ENCODE data around the gene INSR. TPM values are rescaled to one million over a fixed set of nuclear protein-coding genes. Genes with fewer than 3 reads are reported as not detected.

Gene INSR
- total RNA-seq, 2 experiments from 2014 or later: 0.87 to 1.0 TPM

DNA sequence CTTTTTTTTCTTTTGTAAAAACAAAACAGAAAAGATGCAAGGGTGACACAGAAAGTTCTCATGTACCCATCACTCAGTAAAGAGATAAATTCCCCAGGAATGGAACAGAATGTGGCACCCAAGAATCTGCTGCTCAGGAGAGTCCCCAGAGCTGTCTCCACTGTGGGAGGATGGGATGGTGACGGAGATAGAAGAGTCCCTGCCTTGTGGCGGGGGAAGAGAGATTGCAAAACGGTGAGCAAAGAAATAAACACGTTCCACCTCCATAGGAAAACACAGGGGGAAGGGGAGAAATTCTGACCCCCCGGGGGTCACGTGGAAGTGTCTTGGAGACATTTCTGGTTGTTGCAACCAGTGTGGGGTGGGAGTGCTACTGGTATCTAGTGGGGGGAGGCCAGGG, 76.4 kb downstream of the INSR start:
- ATAC-seq: no peak
- intact Hi-C loops (cut with micrococcal nuclease): no loop called here
- Mint-ChIP-seq H3K36me3 (ENCODE audit: low read depth) (no peaks in the 10 kb centered on the region), H3K9me3 (no peaks in the 10 kb centered on the region), H3K27me3 (no peaks in the 10 kb centered on the region), H3K27ac (peak overlapping the region; percentile 26), H3K4me3 (no peak overlapping the region), H3K4me1 (ENCODE audit: low read depth) (peaks cover 29% of the 10 kb centered on the region)
- ChIA-PET CTCF (no interaction called here), POLR2A (interaction anchor here (0.5 kb wide), 1 partner anchor 174 kb away, joined by 3 read pairs; no protein-coding TSS in a partner anchor)
- no peak for DNase-seq
- TF ChIP-seq CTCF (IDR thresholded peaks at IDR 0.05): no peak

DNA sequence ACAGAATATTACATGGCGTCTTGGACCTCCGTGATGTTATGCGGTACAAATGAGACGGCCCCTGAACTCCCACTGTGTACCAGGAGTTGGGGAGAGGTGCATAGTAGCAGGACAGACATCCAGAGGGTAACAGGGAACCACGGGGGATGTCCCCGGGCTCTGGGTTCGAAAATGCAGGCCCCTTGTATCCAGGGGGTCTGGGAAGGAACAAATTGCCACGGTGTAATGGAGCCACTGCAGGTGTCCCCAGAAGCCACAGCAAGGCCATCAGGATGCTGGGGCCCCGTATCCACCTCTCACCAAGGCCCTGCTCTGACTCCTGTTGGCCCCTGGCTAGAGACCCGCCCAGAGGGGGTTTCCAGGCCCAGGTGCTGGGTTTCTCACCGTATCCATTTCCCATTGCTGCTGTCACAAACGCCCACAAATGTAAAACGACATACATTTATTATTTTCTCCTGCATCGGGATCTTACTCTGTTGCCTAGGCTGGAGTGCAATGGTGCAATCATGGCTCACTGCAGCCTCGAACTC, 77.8 kb downstream of the INSR start:
- Mint-ChIP-seq H3K9me3 (no peaks in the 10 kb centered on the region), H3K27me3 (no peaks in the 10 kb centered on the region), H3K36me3 (ENCODE audit: low read depth) (no peaks in the 10 kb centered on the region), H3K4me3 (no peak overlapping the region), H3K4me1 (ENCODE audit: low read depth) (peaks cover 29% of the 10 kb centered on the region), H3K27ac (no peak overlapping the region)
- TF ChIP-seq CTCF (IDR thresholded peaks at IDR 0.05): no peak
- intact Hi-C loops (cut with micrococcal nuclease): no loop called here
- ATAC-seq: peak; percentile 87
- ChIA-PET CTCF (no interaction called here), POLR2A (interaction anchor here (0.6 kb wide), 1 partner anchor 49 kb away, joined by 3 read pairs; no protein-coding TSS in a partner anchor)
- peak; percentile 72 for DNase-seq

DNA sequence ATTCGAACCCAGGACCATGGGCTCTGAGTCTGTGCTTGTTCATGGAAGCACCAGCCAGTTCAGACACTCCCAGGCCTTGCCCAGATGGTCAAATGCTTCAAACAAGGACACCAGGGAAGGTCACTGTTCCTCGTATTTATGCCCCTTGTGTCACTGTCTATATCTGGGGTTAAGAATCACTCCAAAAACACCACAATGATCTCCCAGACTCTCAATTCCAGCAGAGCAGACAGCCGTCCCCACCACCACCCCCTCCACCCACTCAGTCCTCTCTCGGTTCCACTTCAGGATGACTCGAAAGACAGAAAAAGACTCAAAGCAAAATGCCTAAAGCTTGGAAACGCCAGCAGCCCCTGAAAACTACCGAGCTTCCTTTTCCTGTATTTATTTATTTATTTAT, 79.0 kb downstream of the INSR start:
- Mint-ChIP-seq H3K36me3 (ENCODE audit: low read depth) (no peaks in the 10 kb centered on the region), H3K27me3 (no peaks in the 10 kb centered on the region), H3K27ac (no peak overlapping the region), H3K9me3 (no peaks in the 10 kb centered on the region), H3K4me1 (ENCODE audit: low read depth) (peaks cover 29% of the 10 kb centered on the region), H3K4me3 (no peak overlapping the region)
- DNase-seq (no peak), ATAC-seq (no peak)
- ChIA-PET CTCF (interaction anchor here (0.6 to 0.8 kb wide), 2 partner anchors 64 to 710 kb away, joined by 3 to 4 read pairs; no protein-coding TSS in a partner anchor), POLR2A (no interaction called here)
- no peak for TF ChIP-seq CTCF (IDR thresholded peaks at IDR 0.05)
- intact Hi-C loops (cut with micrococcal nuclease): no loop called here

DNA sequence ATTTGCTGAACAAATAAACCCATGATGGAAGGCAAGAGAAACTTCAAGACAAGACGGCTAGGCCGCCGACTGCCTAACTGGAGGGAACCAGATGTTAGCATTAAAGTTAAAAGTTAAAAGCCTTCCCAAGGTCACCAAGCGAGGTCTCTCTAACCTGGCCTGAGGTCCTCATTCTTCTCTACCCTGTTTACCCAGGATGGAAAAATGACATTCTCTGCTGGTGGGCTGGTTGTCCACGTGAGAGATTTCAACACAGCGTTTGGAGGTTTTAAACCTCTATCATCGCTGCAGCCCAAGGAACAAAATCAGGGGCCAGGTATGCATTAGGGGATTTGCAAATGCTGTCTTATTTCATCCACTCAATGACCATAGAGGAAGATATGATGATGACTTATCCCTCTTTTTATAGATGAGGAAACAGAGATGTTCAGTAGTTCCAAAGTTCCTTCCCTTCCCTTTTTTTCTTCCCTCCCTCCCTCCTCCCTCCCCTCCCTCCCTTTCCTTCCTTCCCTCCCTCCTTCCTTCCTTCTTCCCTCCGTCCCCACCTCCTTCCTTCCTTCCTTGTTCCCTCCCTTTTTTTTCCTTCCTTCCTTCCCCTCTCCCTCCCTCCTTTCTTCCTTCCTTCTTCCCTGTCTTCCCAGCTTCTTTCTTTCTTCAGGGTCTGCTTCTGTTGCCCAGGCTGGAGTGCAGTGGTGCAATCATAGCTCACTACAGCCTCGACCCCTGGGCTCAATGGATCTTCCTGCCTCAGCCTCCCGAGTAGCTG, 79.7 kb downstream of the INSR start:
- no peak overlapping the region for H3K4me3 Mint-ChIP-seq
- intact Hi-C loops (cut with micrococcal nuclease): no loop called here
- CTCF ChIA-PET: interaction anchor here (0.6 kb wide), 1 partner anchor 709 kb away, joined by 3 read pairs; no protein-coding TSS in a partner anchor

More for the DNA sequence above, 79.7 kb downstream of the INSR start:
- DNase-seq (no peak), ATAC-seq (no peak)
- no peak for TF ChIP-seq CTCF (IDR thresholded peaks at IDR 0.05)
- Mint-ChIP-seq H3K27ac (no peak overlapping the region), H3K27me3 (no peaks in the 10 kb centered on the region), H3K36me3 (ENCODE audit: low read depth) (no peaks in the 10 kb centered on the region), H3K4me1 (ENCODE audit: low read depth) (peaks cover 32% of the 10 kb centered on the region), H3K9me3 (no peaks in the 10 kb centered on the region)
- POLR2A ChIA-PET: no interaction called here

Measured in activated CD8-positive, alpha-beta T cell treated with anti-CD3 and anti-CD28 coated beads for 36 hours (primary cell).